CD4-positive, alpha-beta T cell treated with Interleukin-15 for 4 hours (primary cell): ENCODE data around the gene PSMC5.

Experiments used
- DNase-seq: peaks from one replicate; pipeline ENCODE4 v3.0.0-alpha.2; 2020; ENCODE audit warnings: low spot score

The PSMC5 gene

GRCh38 chr17:63820963-63821561 is 6.2 kb upstream of the PSMC5 start:
- DNase-seq = no peak

DNA sequence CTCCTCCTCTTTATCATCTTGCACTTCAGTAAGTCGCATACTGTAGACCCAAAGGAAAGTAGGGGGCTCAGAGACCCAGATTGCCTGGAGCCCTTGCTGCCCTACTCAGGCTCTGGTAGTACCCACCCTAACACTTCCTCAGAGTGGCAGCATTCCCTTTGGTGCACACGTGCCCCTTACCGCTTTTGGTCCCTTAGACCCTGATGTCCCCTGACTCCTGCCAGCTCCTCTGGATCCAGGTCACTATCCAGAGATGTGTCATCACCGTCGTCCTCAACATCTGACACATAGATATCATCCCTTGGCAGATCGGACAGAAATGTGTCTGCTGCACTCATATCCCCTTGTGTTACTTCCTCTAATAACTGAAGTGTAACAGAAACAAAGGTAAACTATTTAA is 5.4 kb upstream of the PSMC5 start:
- DNase-seq = no peak

GRCh38 chr17:63822537-63822936 is 4.7 kb upstream of the PSMC5 start:
- no peak for DNase-seq

- no peak for DNase-seq
Measured at GRCh38 chr17:63823659-63824331, 3.4 kb upstream of the PSMC5 start.

DNA sequence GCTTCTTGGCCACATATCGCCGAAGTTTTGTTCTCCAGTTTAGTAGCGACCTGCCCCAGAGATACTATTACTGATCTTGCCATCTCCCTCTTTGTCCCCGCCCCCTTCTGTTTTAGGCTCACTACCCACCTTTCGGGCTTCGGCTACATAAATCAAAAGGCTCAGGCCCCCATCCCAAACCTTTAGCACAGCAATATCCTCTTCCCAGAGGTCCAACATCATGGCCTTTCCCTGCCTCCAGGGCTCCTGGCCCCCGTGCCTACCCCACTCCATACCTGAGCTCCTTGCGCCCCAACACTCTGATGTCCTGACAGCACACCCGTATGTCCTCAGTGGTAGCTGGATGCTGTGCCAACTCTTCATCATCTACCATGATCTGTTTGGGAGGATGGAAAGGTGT is 2.9 kb upstream of the PSMC5 start:
- no peak for DNase-seq

DNA sequence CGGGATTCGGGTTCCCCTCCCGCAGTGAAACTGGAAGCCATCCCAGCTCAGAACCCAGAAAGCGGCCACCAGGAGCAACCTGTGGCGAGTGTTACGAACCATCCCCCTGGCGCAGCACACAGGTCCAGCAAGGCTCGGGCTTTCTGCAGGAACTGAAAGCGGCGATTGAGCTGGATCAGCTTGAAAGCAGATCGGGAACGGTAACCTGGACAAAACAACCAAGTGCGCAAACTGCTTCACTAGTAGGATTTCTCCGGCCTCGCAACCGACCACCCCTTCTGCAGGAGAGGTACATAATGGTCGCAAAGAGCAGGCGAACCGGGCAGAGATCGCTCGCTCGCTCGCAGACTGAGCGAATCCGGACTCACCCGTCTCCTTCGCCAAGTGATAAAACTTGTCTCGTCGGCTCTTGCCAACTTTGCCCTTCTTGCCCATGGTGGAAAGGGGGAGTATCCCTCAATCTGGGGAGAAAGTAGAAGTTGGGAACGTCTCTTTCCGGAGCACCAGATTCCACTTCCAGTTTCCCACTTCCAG is 696 bp upstream of the PSMC5 start:
- DNase-seq = no peak

DNA sequence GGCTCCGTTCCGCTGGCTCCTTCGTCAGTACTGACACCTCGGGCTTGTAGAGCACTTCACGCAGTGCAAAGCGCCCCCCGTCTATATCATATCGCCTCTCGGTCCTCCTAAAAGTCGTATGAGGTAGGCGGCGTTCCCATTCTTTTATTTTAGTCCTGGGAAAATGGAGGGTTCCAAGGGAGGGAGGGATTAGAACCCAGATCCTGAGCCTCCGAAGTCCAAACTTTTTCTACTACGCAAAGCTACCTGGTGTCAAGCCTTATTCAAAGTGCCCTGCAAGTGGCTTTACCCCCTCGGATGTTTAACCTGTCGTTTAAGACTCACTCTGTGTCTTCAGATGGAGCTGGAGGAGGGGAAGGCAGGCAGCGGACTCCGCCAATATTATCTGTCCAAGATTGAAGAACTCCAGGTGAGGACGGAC is 580 bp downstream of the PSMC5 start:
- DNase-seq = no peak

DNA sequence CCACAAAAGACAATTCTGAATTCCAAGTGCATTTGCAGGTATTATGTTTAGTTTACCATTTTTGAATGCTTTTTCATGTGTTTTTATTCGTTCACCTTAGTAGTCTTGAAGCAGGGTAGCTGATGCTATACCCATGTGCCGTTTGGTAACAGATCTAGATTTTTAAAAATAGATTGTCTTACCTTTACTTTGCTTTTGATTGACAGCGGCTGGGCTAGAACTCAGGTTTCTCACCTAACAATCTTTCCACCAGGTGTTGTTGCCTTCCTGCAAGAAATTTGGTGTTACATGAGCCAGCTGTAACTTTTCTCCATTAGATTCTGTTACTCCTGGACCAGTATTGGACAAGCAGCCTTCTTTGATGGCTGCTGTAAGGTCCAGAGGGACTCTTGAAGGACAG is 1.7 kb downstream of the PSMC5 start:
- DNase-seq = no peak

GRCh38 chr17:63830278-63830677 is 3.0 kb downstream of the PSMC5 start:
- no peak for DNase-seq

GRCh38 chr17:63830904-63831491 is 3.8 kb downstream of the PSMC5 start:
- DNase-seq = no peak

DNA sequence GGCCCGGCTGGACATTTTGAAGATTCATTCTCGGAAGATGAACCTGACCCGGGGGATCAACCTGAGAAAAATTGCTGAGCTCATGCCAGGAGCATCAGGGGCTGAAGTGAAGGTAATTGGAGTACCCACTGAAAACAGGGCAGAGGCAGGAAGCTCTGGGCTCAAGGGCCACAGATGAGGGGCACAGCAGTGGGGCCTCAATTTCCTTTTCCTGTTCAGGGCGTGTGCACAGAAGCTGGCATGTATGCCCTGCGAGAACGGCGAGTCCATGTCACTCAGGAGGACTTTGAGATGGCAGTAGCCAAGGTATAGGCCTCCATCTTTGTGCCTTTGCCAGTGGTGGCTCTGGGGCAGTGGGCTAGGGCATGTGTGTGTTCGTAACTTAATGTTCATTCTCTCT is 4.3 kb downstream of the PSMC5 start:
- DNase-seq = no peak

GRCh38 chr17:63832014-63832413 is 4.8 kb downstream of the PSMC5 start:
- no peak for DNase-seq

DNA sequence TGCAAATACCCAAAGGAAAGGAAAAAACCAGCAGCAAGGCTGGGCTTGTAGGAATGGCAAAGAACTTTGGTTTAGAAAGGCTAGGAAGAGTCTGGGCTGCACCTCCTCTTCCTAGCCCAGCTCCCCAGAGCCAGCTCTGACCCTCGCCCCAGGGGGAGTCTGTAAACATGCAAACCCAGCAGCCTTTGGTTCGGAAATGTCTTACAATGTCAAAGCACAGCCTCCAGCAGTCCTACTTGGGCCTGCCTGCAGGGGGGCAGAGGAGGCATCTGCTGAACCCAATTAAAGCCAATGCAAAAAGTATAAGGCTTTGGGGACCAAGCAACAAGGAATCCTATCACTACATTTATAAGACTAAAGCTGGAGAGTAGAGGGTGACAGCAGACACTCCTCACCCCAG is 5.2 kb downstream of the PSMC5 start:
- no peak for DNase-seq

- no peak for DNase-seq
Measured at GRCh38 chr17:63833026-63833740, 6.0 kb downstream of the PSMC5 start.

- DNase-seq = no peak
Measured at GRCh38 chr17:63833741-63834373, 6.6 kb downstream of the PSMC5 start.

DNA sequence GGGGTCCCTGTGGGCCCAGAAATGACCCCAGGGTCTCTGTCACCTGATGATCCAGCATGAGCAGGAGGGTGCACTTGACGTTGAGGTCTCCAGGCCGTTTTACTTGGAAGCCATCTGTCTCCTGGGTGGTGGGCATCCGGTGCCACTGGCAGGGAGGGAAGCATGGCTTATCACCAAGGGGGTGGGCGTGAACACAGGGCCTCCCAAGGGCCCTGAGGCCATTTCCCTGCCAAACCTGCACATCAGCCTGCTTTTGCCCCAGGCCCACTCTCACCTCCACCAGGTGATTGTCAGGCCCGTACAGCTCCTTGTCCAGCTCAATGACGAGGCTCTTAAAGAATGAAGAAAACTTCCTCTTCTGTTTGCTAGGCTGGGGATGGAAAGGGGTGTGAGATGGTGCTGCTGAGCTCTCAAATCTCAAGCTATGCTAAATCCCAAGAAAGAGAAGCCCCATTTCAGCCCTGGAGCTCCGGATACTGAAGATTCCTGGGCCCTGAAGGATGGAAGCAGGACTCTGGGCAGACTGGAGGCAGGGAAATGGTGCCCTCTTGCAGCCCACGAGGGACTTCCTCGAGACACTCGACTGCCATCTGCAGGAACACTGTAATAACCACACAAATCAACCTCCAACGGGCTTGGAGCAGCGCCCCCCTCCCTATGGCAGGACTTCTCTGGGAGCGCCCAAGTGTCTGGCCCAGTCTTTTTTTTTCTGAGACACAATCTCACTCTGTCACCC is 7.4 kb downstream of the PSMC5 start:
- DNase-seq = peak; percentile 69

- no peak for DNase-seq
Measured at GRCh38 chr17:63835167-63835720, 8.0 kb downstream of the PSMC5 start.

DNA sequence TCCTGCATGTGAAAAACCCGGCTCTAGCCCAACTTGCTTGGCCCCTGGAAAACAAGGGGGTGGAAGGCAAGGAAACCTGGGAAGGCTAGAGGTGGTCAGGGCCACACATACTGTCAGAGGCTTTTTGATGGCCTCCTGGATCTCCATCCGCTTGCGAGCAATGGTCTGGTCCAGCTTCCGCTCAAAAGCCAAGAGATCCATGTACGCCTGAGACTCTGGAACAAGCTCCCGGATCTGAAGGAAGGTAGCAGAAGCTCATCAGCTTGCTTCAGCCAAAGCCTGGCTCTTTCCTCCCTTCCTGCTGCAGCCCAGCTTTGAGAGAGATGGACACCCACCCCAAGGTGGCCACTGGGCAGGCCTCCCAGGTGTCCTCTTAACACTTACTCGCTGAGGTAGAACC is 9.6 kb downstream of the PSMC5 start:
- DNase-seq = no peak

- no peak for DNase-seq
Measured at GRCh38 chr17:63837480-63837879, 10.2 kb downstream of the PSMC5 start.

DNA sequence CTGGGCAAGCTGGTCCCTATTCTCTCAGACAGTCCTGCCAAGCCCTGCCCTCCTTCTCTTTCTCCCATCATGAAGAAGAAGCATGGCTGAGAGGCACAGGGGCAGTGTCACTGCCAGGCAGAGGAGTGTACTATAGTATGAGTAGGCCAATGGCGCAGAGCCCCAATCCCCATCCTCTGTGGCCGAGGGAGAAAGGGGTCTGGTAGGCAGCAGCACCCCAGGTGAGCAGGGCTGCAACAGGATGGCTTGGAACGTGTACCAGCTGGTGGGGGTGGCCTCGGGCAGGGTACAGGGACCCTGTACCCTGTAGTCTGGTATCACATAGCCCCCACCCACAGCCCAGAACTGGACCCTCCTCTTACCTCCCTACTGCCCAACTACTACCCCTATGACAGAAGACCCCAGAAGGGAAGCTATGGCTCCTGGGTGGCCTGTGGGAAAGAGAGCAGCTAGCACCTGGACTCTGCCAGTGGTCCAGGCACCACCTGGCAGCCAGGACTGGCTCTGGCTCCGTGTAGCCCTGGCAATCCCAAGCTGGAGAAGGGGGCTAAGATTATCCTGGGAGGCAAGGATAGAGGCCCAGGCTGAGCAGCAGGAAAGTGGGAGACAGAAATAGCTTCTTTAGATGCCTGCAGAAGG is 10.8 kb downstream of the PSMC5 start:
- no peak for DNase-seq

DNA sequence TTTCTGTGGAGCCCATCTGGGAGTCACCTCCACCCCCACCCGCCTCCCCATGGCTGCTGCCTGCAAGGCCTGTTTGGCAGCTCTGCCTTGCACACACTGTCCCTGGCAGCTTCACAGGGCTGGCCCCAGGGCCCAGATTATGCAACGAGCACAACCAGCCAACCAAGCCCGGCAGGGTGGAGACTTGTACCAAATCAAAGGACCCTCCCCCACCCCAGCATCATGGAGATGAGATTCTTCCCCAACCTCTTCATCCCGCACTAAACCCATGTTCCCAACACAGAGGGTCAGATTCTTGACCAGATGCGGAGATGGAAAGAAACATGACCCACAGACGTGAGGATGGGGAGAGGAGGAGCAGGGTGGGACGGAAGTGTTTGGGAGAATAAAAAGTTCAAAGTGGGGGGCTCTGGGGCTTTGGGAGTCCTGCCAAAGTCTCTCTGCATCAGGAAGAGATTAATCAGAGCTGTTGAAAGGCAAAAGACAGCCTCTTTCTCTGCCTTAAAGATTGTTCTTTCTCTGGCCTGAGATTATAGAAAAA is 11.5 kb downstream of the PSMC5 start:
- no peak for DNase-seq
